Measurements from ENCODE around the gene POLDIP3.

DNA sequence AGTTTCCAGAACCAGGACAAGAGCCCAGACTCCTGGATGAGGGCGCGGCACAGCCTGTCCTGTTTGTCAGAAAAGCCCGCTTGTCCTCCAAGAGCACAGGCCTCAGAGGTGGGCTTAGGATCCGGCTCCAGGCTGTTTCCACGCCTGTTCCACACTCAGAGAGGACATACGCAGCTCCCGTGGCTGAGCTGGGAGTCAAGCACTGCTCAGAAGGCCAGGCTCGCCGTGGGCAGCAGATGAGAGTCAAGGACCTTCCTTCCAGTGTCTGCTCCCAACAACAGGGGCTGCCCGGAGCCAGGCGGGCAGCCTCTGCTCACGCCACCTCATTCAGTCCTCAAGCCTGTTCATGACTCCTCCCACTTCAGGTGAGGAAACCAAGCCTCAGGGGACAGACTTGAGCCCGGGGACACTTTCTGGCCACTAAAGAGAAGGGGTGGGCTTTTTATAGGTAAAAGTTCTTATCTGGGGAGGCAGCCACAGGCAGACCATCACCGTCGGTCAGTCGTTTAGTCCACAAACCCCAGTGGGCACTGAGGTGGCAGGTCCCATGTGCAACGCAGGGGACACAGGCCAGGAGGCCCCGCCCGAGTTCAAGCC lies 30.8 kb upstream of the POLDIP3 start:
- TF ChIP-seq, protein P1, sequence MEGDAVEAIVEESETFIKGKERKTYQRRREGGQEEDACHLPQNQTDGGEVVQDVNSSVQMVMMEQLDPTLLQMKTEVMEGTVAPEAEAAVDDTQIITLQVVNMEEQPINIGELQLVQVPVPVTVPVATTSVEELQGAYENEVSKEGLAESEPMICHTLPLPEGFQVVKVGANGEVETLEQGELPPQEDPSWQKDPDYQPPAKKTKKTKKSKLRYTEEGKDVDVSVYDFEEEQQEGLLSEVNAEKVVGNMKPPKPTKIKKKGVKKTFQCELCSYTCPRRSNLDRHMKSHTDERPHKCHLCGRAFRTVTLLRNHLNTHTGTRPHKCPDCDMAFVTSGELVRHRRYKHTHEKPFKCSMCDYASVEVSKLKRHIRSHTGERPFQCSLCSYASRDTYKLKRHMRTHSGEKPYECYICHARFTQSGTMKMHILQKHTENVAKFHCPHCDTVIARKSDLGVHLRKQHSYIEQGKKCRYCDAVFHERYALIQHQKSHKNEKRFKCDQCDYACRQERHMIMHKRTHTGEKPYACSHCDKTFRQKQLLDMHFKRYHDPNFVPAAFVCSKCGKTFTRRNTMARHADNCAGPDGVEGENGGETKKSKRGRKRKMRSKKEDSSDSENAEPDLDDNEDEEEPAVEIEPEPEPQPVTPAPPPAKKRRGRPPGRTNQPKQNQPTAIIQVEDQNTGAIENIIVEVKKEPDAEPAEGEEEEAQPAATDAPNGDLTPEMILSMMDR (conservative IDR thresholded peaks at IDR 0.05; ENCODE audit: low read length): no peak
- no peak for TF ChIP-seq EZH2phosphoT487 (IDR thresholded peaks at IDR 0.05; ENCODE audit: borderline replicate concordance)

Data from Loucy (cell line).